ENCODE data around the gene TGM2.
A peak's percentile ranks its signal among the peaks of the same experiment; 100 is the strongest.

TGM2 gene

GRCh38 chr20:38155811-38156210 lies 9.3 kb downstream of the TGM2 start:
- Histone ChIP-seq H3K9me3 (ENCODE audit: insufficient read depth, low read depth, low read length) (peaks cover 4% of the 10 kb centered on the region), H2AFZ (ENCODE audit: insufficient read depth, low read length, poor library complexity) (no peak overlapping the region)

GRCh38 chr20:38153401-38153800 lies 11.7 kb downstream of the TGM2 start:
- H3K27ac ChIP-seq (ENCODE audit: low read depth, low read length) = no peak overlapping the region
- H2AK5ac ChIP-seq (ENCODE audit: low read length) = no peak overlapping the region
- no peak overlapping the region for H3K4me3 ChIP-seq (ENCODE audit: low read depth, low read length)
- H3K14ac ChIP-seq (ENCODE audit: low read length) = no peak overlapping the region
- H3K23ac ChIP-seq (ENCODE audit: low read length) = no peak overlapping the region
- H3K36me3 ChIP-seq (ENCODE audit: control insufficient read depth in 1 of 2, insufficient read depth in 2 of 2, low read length in 2 of 2) = peaks cover 78 to 91% of the 10 kb centered on the region in 2 experiments
- H3K9ac ChIP-seq (ENCODE audit: low read length) = no peak overlapping the region
- no peaks in the 10 kb centered on the region for H3K27me3 ChIP-seq (ENCODE audit: insufficient read depth, low read length)
- H3K4me1 ChIP-seq (ENCODE audit: control insufficient read depth in 1 of 2, insufficient read depth in 2 of 2, low read length in 2 of 2) = peaks cover 0 to 1% of the 10 kb centered on the region in 2 experiments
- no peak overlapping the region for H2BK120ac ChIP-seq (ENCODE audit: insufficient read depth, low read length, poor library complexity)
- no peak overlapping the region for H3K4ac ChIP-seq (ENCODE audit: low read depth, low read length)
- H4K8ac ChIP-seq (ENCODE audit: low read depth, low read length) = no peak overlapping the region
- H3K18ac ChIP-seq (ENCODE audit: low read length) = no peak overlapping the region
- no CpG with 5 or more reads among the region's 5 CpGs for WGBS (ENCODE audit: extremely low coverage, insufficient coverage, insufficient read length)
- no peak overlapping the region for H4K12ac ChIP-seq (ENCODE audit: low read depth, low read length)
- peaks cover 5% of the 10 kb centered on the region for H3K79me1 ChIP-seq (ENCODE audit: low read length)
- no peak overlapping the region for H2BK5ac ChIP-seq (ENCODE audit: low read depth, low read length, poor library complexity)
- H3K4me2 ChIP-seq (ENCODE audit: low read length) = no peak overlapping the region
- H3K9me3 ChIP-seq (ENCODE audit: insufficient read depth, low read depth, low read length) = peaks cover 3% of the 10 kb centered on the region
- peak in 1 of 2 donors; percentile 40 for DNase-seq
- no peak overlapping the region for H2AFZ ChIP-seq (ENCODE audit: insufficient read depth, low read length, poor library complexity)
- H2BK12ac ChIP-seq (ENCODE audit: low read length) = no peak overlapping the region
- no peak overlapping the region for H4K91ac ChIP-seq (ENCODE audit: low read depth, low read length)
- peaks cover 1% of the 10 kb centered on the region for H3K79me2 ChIP-seq (ENCODE audit: control insufficient read depth, insufficient read depth, low read length, poor library complexity)

More at GRCh38 chr20:38155811-38156210, 9.3 kb downstream of the TGM2 start:
- Histone ChIP-seq H2BK120ac (ENCODE audit: insufficient read depth, low read length, poor library complexity) (no peak overlapping the region), H3K4me1 (ENCODE audit: control insufficient read depth in 1 of 2, insufficient read depth in 2 of 2, low read length in 2 of 2) (peaks cover 9 to 12% of the 10 kb centered on the region in 2 experiments), H3K4me2 (ENCODE audit: low read length) (no peak overlapping the region), H3K79me1 (ENCODE audit: low read length) (peaks cover 8% of the 10 kb centered on the region), H2AK5ac (ENCODE audit: low read length) (no peak overlapping the region), H4K91ac (ENCODE audit: low read depth, low read length) (no peak overlapping the region), H3K4ac (ENCODE audit: low read depth, low read length) (no peak overlapping the region), H2BK5ac (ENCODE audit: low read depth, low read length, poor library complexity) (no peak overlapping the region), H4K8ac (ENCODE audit: low read depth, low read length) (no peak overlapping the region), H3K14ac (ENCODE audit: low read length) (no peak overlapping the region), H3K79me2 (ENCODE audit: control insufficient read depth, insufficient read depth, low read length, poor library complexity) (peaks cover 3% of the 10 kb centered on the region), H3K27ac (ENCODE audit: low read depth, low read length) (no peak overlapping the region), H3K36me3 (ENCODE audit: control insufficient read depth in 1 of 2, insufficient read depth in 2 of 2, low read length in 2 of 2) (peaks cover 80 to 94% of the 10 kb centered on the region in 2 experiments), H3K18ac (ENCODE audit: low read length) (no peak overlapping the region), H3K23ac (ENCODE audit: low read length) (no peak overlapping the region), H2BK12ac (ENCODE audit: low read length) (no peak overlapping the region), H3K9ac (ENCODE audit: low read length) (no peak overlapping the region), H3K27me3 (ENCODE audit: insufficient read depth, low read length) (no peaks in the 10 kb centered on the region), H4K12ac (ENCODE audit: low read depth, low read length) (no peak overlapping the region), H3K4me3 (ENCODE audit: low read depth, low read length) (no peak overlapping the region)
- DNase-seq = no peak
- WGBS (ENCODE audit: extremely low coverage, insufficient coverage, insufficient read length) = no CpG with 5 or more reads among the region's 13 CpGs

- Histone ChIP-seq H3K79me1 (ENCODE audit: low read length) (no peaks in the 10 kb centered on the region), H3K27ac (ENCODE audit: low read depth, low read length) (no peak overlapping the region), H3K14ac (ENCODE audit: low read length) (no peak overlapping the region), H3K36me3 (ENCODE audit: control insufficient read depth in 1 of 2, insufficient read depth in 2 of 2, low read length in 2 of 2) (peaks cover 78 to 91% of the 10 kb centered on the region in 2 experiments), H2AK5ac (ENCODE audit: low read length) (no peak overlapping the region), H3K23ac (ENCODE audit: low read length) (no peak overlapping the region), H3K18ac (ENCODE audit: low read length) (no peak overlapping the region), H4K12ac (ENCODE audit: low read depth, low read length) (no peak overlapping the region), H3K4me1 (ENCODE audit: control insufficient read depth in 1 of 2, insufficient read depth in 2 of 2, low read length in 2 of 2) (no peaks in the 10 kb centered on the region), H4K8ac (ENCODE audit: low read depth, low read length) (no peak overlapping the region), H2BK120ac (ENCODE audit: insufficient read depth, low read length, poor library complexity) (no peak overlapping the region), H2BK12ac (ENCODE audit: low read length) (no peak overlapping the region), H2BK5ac (ENCODE audit: low read depth, low read length, poor library complexity) (no peak overlapping the region), H3K4ac (ENCODE audit: low read depth, low read length) (no peak overlapping the region), H3K4me2 (ENCODE audit: low read length) (no peak overlapping the region), H3K9me3 (ENCODE audit: insufficient read depth, low read depth, low read length) (peaks cover 2% of the 10 kb centered on the region), H4K91ac (ENCODE audit: low read depth, low read length) (no peak overlapping the region), H3K9ac (ENCODE audit: low read length) (no peak overlapping the region), H2AFZ (ENCODE audit: insufficient read depth, low read length, poor library complexity) (no peak overlapping the region), H3K4me3 (ENCODE audit: low read depth, low read length) (no peak overlapping the region), H3K27me3 (ENCODE audit: insufficient read depth, low read length) (no peaks in the 10 kb centered on the region), H3K79me2 (ENCODE audit: control insufficient read depth, insufficient read depth, low read length, poor library complexity) (no peaks in the 10 kb centered on the region)
- DNase-seq = peak in 1 of 2 donors; percentile 45
- no CpG with 5 or more reads among the region's 22 CpGs for WGBS (ENCODE audit: extremely low coverage, insufficient coverage, insufficient read length)
Observed at GRCh38 chr20:38152621-38153221, 12.3 kb downstream of the TGM2 start.

- no peak overlapping the region for H4K8ac ChIP-seq (ENCODE audit: low read depth, low read length)
Observed at GRCh38 chr20:38152175-38152620, 12.9 kb downstream of the TGM2 start.

More at GRCh38 chr20:38152175-38152620, 12.9 kb downstream of the TGM2 start:
- Histone ChIP-seq H3K14ac (ENCODE audit: low read length) (no peak overlapping the region), H2BK5ac (ENCODE audit: low read depth, low read length, poor library complexity) (no peak overlapping the region), H3K79me2 (ENCODE audit: control insufficient read depth, insufficient read depth, low read length, poor library complexity) (no peaks in the 10 kb centered on the region), H3K4me1 (ENCODE audit: control insufficient read depth in 1 of 2, insufficient read depth in 2 of 2, low read length in 2 of 2) (no peaks in the 10 kb centered on the region), H2BK120ac (ENCODE audit: insufficient read depth, low read length, poor library complexity) (no peak overlapping the region), H3K18ac (ENCODE audit: low read length) (no peak overlapping the region), H3K4me2 (ENCODE audit: low read length) (no peak overlapping the region), H3K4ac (ENCODE audit: low read depth, low read length) (no peak overlapping the region), H3K27me3 (ENCODE audit: insufficient read depth, low read length) (no peaks in the 10 kb centered on the region), H3K23ac (ENCODE audit: low read length) (no peak overlapping the region), H3K79me1 (ENCODE audit: low read length) (no peaks in the 10 kb centered on the region), H3K9ac (ENCODE audit: low read length) (no peak overlapping the region), H4K12ac (ENCODE audit: low read depth, low read length) (no peak overlapping the region), H3K36me3 (ENCODE audit: control insufficient read depth in 1 of 2, insufficient read depth in 2 of 2, low read length in 2 of 2) (peaks cover 81 to 90% of the 10 kb centered on the region in 2 experiments), H3K4me3 (ENCODE audit: low read depth, low read length) (no peak overlapping the region), H2AK5ac (ENCODE audit: low read length) (no peak overlapping the region), H2AFZ (ENCODE audit: insufficient read depth, low read length, poor library complexity) (no peak overlapping the region), H2BK12ac (ENCODE audit: low read length) (no peak overlapping the region), H4K91ac (ENCODE audit: low read depth, low read length) (no peak overlapping the region), H3K27ac (ENCODE audit: low read depth, low read length) (no peak overlapping the region), H3K9me3 (ENCODE audit: insufficient read depth, low read depth, low read length) (peaks cover 2% of the 10 kb centered on the region)
- WGBS (ENCODE audit: extremely low coverage, insufficient coverage, insufficient read length) = no CpG with 5 or more reads among the region's 7 CpGs
- DNase-seq = no peak

All from trophoblast cell (in vitro differentiated cells and primary cell).